NOMO-1 treated with DMSO at 0.1 percent for 48 hours (cell line): ENCODE data around the gene KLHDC1.
"Not testable (repeated sequence)": the region's sequence is repeated elsewhere in the genome, so short reads cannot be mapped to it uniquely, and the experiment has no call there.

Source experiments
- DNase-seq: peaks from one replicate; lab custom pipeline; 2025; ENCODE audit not compliant: unreplicated experiment; lab: John Stamatoyannopoulos, UW

The KLHDC1 gene, protein sequence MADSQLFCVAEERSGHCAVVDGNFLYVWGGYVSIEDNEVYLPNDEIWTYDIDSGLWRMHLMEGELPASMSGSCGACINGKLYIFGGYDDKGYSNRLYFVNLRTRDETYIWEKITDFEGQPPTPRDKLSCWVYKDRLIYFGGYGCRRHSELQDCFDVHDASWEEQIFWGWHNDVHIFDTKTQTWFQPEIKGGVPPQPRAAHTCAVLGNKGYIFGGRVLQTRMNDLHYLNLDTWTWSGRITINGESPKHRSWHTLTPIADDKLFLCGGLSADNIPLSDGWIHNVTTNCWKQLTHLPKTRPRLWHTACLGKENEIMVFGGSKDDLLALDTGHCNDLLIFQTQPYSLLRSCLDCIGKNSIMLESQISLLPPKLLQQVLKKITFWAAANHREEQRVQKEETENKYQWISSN

DNA sequence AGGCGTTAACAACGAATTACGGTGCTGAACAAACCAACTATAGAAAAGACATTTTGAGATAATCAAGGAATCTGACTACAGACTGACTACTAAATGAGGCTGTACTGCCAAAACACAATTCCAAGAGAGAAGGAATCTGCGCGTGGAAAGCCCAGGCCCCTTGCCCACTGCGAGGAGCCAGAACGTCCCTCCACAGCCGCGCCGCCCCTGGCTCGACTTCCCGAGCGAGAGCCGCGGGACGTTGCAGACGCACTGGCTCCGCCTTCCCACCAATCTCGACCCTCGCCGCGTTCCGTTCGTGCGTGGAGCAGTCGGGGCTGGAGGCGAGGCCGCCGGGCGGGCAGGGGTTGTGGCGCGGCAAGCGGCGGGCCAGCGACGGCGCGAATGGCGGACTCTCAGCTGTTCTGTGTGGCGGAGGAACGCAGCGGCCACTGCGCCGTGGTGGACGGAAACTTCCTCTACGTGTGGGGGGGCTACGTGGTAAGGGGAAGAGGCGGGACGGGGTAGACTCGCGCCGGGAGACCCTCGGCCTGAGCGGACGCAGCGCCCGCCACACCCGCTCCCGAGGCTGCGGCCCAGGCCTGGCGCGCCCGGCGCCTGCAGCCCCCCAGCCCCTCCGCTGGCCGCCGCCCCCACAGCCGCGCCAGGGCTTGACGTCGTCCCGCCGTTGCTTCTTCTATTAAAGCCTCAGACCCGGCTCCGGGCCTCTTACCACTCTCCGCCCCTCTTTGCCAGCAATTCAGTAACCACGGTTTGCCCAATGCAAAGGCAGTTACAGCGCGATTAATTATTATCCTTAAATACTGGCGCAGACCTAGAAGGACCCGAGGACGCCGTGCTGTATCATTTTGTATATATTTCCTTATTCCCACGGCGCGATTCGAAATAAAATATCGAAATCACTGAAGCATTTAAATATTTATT lies at the start of gene KLHDC1:
KLHDC1 (plus strand) TSS at position 310 of the 924 bp plus-strand sequence; CDS start at position 385, 75 bp downstream.
- peak; percentile 71 for DNase-seq

DNA sequence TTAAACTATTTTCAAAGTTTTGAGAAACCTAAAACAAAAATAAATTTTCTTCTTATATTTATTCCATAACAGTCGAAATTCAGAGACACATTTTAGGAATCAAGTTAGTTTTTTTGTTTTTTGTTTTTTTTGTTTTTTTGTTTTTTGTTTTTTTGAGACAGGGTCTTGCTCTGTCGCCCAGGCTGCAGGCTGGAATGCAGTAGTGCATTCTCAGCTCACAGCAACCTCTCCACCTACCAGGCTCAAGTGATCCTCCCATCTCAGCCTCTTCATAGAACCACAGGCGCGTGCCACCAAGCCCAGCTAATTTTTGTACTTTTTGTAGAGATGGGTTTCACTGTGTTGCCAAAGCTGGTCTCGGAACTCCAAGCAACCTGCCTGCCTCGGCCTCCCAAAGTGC lies 39.4 kb upstream of the KLHDC1 start:
- DNase-seq: no peak

DNA sequence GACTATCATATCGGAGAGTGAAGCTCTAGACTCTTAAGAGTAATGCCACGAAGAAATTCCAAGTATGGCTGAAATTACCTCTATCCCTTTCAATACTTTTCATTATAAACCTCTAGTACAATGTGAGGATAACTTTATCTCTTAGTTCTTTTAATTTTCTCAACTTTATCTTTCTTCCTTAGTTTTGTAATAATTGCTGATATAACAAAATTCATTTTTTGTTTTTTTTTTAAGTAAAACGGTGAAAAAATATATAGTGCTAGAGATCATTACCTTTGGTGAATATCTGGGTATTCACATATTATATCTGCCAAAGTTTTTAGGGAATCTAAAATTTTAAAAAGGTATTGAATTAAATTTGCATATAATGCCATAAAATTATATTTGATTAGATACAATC lies 38.4 kb upstream of the KLHDC1 start:
- no peak for DNase-seq

DNA sequence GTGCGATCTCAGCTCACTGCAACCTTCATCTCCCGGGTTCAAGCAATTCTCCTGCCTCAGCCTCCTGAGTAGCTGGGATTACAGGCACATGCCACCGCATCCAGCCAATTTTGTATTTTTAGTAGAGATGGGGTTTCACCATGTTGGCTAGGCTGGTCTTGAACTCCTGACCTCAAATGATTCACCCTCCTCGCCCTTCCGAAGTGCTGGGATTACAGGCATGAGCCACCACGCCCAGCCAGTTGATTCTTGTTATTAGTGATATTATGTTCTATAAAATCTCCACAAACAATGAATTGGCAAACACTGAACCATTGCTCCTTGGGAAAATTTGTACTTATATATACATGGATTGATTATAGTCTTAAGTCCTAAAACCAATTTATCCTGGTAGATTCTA lies 35.4 kb upstream of the KLHDC1 start:
- not testable (repeated sequence) for DNase-seq

DNA sequence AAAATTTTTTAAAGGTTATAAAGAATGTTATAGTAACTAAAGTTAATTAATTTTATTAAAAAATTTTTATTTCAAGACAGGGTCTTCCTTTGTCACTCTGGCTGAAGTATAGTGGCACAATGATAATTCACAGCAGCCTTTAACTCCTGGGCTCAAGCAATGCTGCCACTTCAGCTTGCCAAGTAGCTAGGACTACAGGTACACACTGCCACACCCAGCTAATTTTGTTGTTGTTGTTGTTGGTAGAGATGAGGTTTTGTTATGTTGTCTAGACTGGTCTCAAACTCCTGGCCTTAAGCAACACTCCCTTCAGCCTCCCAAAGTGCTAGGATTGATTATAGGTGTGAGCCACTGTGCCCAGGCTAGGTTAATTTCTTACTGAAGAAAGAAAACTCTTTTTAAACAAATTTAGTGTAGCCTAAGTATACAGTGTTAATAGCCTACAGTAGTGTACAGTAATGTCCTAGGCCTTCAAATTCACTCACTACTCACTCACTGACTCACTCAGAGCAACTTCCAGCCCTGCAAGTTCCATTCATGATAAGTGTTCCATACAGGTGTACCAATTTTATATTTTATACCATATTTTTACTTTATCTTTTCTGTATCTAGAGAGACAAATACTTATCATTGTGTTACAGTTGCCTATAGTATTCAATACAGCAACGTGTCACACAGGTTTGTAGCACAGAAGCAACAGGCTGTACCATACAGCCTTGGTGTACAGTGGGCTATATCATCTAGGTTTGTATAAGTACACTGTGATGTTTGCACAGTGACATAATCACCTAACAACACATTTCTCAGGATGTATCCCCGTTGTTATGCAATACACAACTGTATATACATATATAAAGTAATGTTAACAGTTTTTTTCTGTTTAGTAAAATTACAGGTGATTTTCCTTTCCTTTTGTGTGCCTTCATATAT lies 33.1 kb upstream of the KLHDC1 start:
- DNase-seq: no peak

DNA sequence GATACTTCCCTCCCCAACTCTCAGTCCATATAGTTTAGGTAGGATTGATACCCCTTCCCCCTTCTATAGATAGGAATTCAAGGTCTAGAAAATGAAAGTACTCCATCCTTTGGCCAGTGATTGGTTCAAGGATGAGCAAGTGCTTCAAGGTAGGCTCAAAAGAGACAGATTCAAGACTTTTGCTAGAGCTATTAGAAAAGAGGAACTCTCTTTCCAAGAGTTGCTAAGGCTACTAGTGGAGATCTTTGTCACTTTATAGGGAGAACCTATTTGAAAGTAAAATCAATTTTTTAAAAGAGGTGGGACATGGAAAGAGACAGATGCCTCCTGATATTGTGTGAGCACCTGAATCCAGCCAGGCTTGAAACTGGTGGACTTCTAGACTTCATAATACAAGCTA lies 22.4 kb upstream of the KLHDC1 start:
- DNase-seq: no peak

DNA sequence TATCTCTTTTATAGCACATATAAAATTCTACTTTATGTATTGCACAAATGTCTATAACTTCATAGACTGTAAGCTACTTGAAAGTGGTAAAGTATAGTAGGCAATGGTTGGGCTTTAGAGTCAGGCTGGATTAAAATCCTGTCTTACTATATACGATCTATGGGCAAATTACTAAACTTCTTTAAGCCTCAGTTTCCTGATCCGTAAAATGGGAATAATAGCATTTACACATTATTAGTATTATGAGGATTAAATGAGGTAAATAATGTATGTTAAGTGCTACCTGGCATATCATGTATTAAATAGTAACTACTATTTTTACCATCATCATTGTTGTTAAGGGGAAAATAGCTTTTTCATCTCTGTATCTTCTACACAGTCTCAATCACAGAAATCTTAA lies 19.3 kb upstream of the KLHDC1 start:
- DNase-seq: no peak

DNA sequence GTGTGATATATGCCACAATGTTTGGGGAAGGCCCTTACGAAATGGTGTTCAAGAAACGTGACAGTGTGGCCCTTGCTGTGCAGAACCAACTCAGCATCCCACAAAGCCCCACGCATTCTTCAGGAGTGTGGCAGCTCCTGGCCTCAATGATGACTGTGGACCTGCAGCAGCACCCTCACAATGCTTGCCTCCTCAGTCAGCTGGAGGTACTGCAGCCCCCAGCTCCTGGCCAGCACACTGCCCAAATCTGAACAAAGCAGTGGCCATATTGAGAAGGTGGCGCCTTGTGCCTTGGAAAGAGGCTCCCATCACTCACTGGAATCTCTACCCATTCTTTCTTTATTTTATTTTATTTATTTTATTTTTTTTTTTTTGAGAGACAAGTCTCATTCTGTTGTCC lies 15.3 kb upstream of the KLHDC1 start:
- no peak for DNase-seq

DNA sequence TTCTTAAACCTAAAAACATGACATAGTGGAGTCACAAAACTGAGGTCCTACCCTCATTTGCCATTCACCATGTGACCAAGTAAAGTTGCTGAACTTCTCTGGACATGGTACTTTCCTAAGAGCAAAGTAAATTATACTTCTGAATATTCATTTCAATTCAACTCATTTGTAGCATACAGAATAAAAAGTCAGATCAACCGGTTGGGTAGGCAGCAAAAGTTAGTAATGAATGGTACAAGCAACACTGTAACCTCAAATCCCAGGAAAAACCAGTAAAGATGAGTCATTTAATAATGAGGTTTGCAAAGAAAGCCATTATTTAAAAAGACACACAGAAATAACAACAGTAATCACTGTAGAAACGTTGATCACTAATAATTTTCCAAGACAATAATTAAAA lies 13.6 kb upstream of the KLHDC1 start:
- DNase-seq: no peak

DNA sequence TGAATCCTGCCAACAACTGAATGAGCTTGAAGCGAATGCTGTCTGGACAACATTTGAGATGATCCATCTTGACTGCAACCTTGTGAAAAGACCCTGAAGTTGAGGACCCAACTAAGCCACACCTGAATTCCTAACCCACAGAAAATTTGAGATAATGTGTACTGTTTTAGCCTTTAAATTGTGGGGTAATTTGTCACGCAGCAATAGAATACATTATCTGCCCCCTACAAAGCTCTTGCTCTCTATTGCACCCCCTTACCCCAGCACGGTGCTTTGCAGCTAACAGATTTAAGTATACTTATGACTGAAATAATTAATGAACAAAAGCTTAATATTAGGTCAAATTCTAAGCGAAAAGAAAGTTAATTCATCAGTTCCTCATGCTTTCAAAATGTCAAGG lies 6.5 kb upstream of the KLHDC1 start:
- DNase-seq: no peak

DNA sequence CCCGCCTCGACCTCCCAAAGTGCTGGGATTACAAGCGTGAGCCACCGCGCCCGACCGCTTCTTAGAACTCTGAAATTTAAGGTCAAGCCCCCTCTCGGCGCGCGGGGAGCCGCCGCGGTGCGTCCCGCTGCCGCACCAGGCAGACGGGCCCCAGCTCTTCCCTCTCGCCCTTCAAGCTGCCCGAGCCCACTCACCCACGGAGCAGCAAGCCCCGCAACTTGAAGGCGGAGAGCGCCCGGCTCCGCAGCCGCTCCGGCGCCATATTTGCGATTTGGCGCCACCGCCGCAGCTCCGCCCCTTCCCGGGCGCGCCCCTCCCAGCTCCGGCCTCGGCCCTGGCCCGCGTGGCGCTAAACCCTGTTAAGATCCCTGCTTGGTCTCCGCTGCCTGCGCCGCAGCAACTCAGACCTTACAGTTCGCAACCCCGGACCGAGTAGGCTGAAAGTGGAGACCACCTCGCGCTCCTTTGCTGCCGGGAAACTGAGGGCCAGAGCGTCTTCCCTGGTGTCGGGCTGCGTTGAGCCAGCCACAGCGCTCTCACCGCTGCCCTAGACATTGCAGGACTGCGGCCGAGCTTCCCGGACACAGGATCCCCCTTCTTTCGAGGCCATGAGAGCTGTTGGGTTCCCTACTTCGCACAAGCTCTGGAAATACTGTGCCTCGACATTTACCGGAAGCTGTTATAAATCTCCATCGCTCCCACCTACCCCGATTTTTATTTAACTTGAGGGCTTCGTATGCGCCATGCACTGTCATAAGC lies 4.8 kb upstream of the KLHDC1 start, which contains the start of gene POLE2:
POLE2 (minus strand) TSS at position 273 of the 759 bp plus-strand sequence; CDS start at position 262, 11 bp downstream.
- peak; percentile 73 for DNase-seq

DNA sequence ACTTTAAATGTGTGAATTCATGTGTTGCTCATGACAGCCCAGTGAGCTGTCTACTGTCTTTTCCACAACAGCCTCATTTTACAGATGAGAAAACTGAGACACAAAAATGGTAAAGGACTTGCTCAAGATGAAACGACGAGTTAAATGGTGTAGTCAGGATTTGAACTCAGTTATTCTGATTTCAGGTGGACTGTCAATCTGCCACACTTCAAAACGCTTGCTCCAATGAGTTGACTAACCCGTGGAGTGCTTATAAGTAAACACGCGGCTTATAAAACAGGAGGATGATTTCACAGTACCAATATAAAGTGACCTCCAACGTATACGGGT lies 4.3 kb upstream of the KLHDC1 start:
- DNase-seq: no peak

DNA sequence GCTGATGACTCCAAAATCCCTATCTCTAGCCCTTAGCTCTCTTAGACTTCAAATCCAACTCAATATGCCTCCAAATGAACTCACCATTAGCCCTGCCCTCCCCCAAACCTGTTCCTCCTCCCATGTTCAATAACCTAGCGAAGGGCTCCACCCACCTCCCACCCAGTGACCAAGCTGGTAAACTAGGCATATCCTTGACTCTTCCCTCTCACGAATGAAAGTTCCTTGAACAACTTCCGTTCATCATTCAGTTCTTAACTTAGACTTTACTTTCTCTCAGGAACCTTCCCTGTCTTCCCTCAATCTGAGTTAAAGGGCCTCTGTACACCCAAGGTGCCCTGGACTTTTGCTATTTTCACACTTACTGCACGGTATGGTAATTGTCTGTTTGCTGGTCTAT lies 1.9 kb upstream of the KLHDC1 start:
- no peak for DNase-seq

DNA sequence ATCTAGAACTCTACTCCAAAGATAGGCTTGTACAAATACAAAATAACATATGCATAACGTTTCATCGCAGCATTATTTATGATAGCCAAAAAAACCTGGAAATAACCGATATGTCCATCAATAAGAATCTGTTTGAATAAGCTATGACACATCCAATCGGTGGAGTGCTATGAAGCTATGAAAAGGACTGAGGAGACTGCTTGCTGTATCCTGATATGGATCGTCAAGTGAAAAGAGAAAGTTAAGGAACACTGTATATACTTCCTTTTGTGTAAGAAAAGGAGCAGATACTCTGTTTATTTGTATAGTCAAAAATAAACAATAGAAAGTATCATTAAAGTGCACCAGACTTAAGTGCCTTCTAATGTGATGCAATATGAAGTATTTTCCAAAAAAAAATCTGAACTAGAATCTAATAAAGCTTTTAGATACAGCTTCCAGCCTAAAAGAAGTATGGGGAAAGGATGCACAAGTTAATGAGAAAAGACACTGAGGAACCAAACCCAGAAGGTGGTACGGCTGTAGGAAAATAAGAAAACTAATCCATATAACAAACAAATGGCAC lies 645 bp upstream of the KLHDC1 start:
- no peak for DNase-seq

DNA sequence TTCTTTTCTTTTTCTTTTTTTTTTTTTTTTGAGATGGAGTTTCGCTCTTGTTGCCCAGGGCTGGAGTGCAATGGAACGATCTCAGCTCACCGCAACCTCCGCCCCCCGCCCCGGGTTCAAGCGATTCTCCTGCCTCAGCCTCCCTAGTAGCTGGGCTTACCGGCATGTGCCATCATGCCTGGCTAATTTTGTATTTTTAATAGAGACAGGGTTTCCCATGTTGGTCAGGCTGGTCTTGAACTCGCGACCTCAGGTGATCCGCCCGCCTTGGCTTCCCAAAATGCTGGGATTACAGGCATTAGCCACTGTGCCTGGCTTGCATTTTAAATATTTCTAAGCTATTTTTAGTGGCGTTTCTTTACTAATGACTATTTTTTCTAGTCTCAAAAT lies 810 bp downstream of the KLHDC1 start:
- DNase-seq: not testable (repeated sequence)

DNA sequence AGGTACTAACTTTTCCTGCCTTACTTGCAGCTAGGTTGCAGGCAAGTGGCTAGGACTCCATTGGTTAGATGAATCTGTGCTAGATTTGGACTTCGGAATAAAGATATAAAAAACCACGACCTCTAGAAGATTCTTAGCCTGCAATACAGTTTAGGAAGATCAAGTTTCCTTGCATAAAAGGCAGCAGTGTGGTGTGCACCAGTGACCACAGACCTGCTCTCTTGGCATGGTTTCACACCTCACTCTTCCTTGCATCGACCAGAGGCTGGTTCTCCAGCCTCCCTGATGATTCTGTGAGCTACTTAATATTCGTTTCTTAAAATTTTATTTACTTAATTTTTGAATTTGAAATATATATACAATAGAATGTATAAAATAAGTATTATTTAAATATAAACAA lies 9.8 kb downstream of the KLHDC1 start:
- DNase-seq: no peak

DNA sequence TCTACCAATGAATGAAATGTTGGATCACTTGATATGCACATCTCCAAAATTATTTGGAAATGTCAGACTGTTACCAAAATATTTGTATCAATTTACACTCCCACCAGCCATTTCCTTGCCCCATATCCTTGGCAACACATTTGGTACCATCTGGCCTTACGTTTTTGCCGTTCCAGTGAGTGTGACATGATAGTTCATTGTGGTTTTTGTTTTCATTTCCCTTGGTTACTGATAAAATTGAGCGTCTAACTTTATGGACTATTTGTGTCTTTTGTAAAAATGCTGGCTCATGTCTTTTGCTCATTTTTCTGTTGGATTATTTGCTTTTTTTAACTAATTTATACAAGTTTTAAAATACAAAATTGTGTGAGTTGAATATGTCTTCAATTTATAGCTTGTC lies 11.0 kb downstream of the KLHDC1 start:
- no peak for DNase-seq

DNA sequence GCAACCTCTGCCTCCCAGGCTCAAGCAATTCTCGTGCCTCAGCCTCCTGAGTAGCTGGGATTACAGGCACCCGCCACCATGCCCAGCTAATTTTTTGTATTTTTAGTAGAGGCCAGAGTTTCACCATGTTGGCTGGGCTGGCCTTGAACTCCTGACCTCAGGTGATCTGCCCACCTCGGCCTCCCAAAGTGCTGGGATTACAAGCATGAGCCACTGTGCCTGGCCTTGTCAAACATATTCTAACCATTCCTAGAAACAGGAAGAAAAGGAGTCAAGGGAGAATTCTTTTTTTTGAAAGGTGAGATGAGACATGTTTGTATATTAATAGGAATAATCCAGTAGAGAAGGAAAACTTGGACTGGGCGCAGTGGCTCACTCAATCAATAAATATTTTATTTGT lies 11.6 kb downstream of the KLHDC1 start:
- not testable (repeated sequence) for DNase-seq

DNA sequence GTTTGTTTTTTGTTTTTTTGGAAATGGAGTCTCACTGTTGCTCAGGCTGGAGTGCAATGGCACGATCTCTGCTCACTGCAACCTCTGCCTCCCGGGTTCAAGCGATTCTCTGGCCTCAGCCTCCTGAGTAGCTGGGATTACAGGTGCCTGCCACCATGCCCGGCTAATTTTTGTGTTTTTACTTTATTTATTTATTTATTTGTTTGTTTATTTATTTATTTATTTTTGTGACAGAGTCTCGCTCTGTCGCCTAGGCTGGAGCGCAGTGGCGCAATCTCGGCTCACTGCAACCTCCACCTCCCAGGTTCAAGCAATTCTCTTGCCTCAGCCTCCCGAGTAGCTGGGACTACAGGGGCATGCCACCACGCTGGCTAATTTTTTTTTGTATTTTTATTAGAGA lies 18.1 kb downstream of the KLHDC1 start:
- not testable (repeated sequence) for DNase-seq

DNA sequence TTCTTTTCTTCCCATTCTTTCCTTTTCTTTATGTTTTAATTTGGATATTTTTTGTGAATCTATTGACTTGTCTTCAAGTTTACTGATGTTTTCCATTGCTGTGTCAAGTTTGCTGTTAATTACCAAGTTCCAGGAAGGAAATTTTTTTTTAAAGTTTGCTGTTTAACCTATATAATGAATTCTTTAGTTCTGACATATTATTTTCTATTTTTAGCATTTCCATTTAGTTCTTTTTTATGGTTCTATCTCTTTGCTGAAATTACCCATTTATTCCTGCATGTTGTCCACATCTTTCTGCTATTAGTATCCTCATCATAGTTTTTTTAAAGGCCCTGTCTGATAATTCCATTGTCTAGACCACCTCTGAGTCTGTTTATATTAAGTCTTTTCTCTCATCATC lies 27.8 kb downstream of the KLHDC1 start:
- no peak for DNase-seq
